Fibroblast of upper back skin (primary cell): ENCODE data around the gene SMPD3.
"Not testable (repeated sequence)": the region's sequence is repeated elsewhere in the genome, so short reads cannot be mapped to it uniquely, and the experiment has no call there.

Experiments used
- DNase-seq: peaks from one replicate; pipeline ENCODE4 v3.0.0-alpha.2; 2013

The SMPD3 gene

DNA sequence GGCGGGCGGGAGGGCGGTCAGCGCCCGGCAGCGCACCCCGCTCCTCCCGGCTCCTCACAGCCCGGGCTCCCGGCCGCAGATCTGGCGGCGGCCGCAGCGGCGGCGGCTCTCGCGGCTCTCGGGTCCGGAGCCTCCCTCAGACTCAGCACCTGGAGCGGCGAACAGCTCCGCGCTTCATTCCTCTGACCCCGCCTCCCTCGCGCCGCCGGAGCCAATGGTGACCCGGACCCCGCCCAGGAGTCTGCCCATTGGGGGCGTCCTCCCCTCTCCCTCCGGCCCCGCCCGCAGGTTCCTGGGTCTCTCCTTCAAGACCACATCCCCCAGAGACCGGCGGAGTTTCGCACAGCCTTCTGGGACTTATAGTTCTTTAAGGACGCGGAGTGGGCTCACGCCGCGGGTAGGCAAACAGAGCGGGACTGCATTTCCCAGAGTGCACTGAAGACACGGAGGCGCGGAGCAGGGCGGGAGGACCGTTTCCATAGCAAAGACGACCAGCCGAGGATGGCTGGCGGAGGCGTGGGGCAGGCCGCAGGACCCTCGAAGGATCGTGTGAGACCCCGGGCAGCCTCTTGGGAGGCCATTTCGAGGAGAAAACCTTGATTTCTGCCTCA, at the start of gene SMPD3:
Gene SMPD3 (minus strand): TSS at position 149 of the 611 bp plus-strand sequence. CDS start 76,327 bp downstream, outside the sequence.
- peak; percentile 99 for DNase-seq

DNA sequence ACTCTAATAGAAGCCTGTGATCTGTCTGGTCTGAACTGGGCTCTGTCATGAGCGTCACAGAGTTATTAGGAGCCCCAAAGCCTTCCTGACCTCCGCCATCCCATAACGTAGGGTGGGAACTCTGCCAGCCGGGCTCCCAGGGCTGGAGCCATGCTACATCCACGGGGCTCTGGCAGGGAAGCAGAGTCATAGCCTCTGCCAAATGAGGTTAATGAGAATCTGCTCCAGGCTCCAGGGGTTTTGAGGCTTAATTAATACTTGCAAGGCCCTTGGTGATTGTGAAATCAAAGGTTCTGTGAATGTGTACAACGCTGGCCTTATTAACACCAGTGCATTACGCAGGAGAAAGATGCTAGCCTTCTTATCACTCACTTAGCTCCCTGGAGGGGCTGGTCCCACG, 48.4 kb upstream of the SMPD3 start:
- no peak for DNase-seq

DNA sequence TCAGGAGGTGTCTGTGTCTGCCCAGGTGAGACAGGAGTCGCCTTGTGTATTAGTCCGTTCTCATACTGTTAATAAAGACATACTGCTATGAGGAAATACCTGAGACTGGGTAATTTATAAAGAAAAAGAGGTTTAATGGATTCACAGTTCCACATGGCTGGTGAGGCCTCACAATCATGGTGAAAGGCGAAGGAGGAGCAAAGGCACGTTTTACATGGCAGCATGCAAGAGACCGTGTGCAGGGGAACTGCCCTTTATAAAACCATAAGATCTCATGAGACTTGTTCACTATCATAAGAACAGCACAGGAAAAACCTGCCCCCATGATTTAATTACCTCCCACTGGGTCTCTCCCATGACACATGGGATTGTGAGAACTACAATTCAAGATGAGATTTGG, 46.0 kb upstream of the SMPD3 start:
- DNase-seq = not testable (repeated sequence)

DNA sequence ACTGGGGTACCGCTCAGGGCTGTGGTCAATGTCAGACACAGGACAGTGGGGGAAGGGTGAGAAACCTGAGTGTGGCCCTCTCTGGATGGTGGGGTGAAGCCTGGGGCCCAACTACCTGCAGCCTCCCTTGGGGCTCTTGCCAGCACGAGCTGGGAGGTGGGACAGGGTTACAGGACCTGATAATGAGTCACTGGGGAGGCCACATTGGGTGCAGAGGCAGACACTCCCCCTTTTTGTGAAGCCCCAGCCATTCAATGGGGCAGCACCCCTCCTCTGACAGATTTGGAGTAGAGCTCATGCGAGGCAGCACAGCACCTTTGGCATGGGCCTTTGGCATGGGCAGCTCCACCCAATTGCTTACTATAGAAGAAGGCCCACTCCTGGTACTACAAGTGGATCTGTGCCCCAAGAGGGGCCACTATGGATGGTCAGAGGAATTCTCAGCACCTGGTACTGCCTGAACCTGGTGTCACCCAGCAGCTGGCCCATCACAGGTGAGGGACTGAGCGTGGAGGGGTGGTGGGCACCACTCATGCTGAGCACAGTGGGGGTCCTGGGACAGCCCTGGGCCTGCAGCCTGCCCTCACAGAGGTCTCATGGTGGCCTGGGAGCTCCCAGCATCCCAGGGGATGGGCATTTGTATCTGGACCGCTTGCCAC, 45.2 kb upstream of the SMPD3 start:
- DNase-seq = no peak

DNA sequence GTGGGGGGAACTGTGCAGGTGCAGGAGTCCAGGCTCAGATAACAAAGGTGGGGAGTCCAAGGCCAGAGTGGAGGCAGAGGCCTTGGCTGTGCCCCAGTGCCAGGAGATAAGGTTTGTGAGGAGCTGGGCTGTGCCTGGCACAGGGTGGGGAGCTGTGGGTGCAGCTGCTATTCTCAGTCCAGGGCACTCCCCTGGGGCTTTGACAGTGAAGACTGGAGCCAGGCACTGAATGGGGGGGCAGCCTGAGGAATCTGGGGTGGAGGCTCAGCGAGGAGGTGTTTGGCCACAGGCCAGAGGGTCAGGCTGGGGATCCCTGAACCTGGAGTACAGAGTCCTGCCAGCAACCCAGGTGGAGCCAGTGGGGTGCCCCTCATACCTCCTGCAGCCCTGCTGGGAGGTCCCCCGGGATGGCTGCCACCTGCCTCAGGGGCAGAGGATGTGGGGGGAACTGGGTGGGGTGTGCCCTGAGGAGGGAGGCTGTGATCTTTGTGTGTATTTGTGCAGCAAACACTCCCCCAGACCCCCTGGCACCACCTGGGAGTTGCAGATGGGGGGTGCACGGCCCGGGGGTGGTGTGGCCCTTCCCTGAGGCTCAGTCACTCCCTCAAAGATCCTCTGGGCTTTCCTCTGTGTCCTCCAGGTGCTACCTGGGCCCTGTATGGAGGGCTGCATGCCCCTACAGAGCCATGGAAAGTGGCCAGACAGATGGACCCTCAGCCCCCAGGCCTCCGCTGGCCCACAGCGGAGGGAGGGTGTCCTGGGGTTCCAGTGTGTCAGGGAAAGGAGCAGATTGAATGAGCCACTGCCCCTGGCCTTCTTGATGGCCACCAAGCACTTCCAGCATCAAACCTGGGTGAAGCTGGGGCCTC, 44.5 kb upstream of the SMPD3 start:
- DNase-seq = no peak

DNA sequence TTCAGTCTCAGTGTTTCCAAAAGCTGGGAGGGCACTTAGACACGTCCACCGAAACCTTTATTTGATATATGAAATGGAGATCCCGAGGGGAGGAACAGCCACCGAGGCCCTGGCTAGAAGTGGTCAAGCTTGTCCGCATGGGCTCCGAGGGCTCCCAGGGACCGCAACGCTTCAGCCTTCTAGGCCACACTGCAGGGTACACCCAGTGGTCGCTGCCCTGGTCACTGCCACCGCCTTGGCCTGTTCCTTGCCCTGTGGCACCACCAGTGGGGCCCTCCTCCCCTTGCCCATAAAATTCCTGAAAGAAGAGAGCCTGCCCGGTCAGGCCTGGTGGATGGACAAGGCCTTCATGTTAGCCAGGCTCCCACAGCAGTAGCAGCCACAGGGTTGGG, 43.8 kb upstream of the SMPD3 start:
- no peak for DNase-seq

DNA sequence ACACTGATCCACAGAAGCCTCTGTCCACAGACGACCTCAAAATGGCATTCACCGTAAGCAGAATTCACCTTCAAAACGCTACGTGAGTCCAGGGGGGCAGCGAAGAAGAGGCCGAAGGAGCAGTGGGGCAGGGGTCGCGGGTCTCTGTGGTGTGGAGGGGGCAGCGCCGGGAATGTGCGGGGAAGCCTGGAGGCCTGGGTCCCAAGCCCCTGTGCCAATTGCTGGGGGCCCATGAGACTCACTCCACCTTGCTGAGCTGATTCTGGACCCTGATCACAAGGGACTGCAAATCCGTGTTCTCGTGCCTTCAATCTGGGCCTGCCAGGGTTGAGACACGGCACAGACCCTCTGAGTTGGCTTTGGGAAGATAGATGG, 43.3 kb upstream of the SMPD3 start:
- DNase-seq = no peak

DNA sequence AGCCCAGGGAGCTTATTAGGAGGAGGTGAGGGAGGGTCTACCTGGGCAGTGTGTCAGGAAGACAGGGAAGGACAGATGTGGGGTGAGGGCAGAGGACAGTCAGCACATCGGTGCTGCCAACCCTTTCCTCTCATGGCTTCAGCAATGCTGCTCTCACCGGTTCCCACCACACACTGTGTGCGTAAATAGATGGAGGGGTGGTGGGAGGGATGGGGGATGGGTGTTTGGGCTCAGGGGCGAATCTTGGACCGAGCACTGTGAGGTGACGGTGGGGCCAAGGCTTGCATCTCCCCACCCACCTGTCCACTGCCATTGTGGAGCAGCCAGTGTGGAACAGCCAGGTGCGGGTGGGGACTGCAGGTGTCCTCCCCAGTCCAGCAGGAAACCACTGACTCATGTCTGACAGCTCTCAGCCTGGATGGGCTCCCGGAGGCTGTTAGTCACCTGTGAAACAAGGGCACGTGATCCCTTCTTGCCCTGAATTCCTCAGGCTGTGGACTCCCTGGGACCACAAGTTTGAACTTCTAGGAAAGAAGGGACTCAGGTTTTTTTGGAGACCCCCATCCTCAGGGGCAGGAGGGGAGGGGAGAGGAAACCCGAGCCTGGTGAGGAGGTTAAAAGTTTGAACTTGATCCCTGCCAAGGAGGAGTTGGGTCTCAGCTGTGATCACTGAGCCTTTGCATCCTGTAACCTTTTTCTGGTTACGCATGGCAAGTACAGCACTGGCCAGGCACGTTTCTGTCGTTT, 42.7 kb upstream of the SMPD3 start:
- DNase-seq = peak; percentile 32

DNA sequence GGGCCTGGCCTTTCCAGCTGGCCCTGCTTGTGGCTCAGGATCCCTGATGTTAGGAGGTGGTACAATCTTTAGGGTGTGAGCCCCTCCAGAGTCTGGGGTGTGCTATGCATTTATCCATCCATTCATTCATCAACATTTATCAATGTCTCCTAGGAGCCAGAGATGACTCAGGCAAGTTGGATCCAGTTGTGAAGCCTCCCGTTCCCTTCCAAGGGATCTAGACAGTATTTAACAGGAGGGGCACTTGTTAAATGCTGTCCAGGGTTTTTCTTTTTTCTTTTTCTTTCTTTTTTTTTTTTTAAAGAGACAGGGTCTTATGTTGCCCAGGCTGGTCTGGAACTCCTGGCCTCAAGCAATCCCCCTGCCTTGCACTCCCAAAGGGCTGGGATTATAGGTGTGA, 42.0 kb upstream of the SMPD3 start:
- DNase-seq = no peak

DNA sequence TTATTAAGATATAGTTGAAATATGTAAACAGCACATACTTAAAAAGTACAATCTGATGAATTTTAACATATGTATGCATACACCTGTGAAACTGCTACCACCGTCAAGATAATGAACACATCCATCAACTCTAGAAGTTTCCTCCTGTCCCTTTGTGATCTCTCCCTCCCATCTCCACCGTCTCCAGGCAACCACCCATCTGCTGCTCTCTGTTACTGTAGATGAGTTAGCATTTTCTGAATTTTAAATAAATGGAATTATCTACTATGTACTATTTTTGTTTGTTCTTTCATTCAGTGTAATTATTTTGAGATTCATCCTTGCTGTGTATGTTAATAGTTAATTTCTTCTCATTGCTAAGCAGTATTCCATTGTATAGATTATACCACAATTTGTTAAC, 40.2 kb upstream of the SMPD3 start:
- no peak for DNase-seq

DNA sequence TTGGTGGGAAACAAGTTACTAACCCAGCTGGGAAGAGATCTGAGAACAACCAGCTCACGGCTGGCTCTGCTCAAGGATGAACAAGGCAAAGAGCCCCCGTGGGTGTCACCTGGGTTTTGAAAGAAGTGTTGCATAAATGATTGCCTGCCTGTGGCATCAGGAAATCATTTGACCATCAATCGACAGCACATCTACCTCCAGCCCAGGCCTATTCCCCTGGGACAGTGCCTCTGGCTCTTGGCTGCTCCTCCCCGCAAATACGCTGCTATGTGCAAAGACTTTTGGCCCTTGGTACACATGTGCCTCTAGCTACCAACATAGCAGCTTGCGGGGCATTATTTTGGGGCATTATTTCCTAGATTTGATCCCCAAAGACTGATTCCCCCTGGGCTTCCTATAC, 39.4 kb upstream of the SMPD3 start:
- DNase-seq = no peak

DNA sequence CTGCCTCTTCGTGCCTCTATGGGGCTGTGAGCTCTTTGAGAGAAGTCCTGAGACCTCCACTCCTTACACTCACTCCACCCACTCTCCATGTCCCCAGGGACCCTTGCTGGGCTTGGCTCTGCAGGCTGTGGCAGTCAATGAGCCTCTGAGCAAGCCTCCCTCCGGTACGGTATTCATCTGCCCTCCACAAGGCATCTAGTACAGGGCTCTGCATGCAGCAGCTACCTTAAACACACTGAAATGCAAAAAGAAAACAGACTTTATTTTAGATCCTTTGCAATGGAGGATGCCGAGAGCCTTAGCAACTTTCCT, 38.9 kb upstream of the SMPD3 start:
- DNase-seq = no peak

DNA sequence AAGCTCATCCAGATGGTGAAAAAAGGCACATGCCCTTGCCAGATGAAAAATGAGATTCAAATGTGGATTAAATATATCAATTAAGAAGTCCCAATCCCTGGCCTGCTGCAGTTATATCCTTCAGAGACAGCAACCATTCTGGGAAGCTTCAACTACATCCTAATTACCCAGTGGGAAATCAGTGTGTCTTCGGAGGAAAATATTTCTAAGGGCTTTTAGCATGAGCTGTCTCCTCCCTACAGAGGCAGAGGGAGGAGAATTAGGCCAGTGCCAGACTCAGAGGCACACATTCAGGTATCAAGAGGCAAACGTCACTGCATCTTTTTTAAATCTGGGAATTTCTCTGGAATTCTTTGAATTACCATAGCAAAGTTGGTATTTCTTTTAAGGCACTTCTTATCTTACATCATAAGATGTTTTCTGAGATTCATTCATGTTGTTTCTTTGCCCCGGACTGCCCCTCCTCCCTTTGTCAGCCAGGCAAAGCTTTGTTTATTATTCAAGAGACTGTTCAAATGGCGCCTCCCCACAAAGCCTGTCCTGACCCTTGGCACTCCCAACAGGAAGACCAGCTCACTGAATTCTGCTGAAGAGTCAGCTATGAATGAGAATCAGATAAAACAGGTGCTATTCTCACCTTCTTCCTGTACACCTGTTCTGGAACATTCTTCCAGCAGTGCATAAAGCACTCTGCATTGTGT, 38.3 kb upstream of the SMPD3 start:
- DNase-seq = no peak

DNA sequence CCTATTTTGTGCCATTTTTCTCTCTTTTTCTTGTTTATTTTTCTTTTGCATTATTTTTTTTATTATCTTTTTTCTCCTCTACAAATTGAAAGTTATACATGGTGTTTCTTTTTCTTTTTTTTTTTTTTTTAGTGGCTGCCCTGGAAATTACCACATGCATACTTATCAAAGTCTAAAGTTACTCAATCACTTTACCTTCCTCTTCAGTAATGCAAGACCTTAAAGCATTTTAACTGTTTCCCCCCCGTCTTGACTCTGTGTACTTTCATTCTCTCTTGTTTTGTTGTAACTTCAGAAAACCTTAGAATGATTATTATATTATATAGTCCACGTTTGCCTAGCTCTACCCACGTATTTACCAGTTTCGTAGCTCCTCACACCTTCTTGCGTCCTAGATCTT, 33.3 kb upstream of the SMPD3 start:
- no peak for DNase-seq

DNA sequence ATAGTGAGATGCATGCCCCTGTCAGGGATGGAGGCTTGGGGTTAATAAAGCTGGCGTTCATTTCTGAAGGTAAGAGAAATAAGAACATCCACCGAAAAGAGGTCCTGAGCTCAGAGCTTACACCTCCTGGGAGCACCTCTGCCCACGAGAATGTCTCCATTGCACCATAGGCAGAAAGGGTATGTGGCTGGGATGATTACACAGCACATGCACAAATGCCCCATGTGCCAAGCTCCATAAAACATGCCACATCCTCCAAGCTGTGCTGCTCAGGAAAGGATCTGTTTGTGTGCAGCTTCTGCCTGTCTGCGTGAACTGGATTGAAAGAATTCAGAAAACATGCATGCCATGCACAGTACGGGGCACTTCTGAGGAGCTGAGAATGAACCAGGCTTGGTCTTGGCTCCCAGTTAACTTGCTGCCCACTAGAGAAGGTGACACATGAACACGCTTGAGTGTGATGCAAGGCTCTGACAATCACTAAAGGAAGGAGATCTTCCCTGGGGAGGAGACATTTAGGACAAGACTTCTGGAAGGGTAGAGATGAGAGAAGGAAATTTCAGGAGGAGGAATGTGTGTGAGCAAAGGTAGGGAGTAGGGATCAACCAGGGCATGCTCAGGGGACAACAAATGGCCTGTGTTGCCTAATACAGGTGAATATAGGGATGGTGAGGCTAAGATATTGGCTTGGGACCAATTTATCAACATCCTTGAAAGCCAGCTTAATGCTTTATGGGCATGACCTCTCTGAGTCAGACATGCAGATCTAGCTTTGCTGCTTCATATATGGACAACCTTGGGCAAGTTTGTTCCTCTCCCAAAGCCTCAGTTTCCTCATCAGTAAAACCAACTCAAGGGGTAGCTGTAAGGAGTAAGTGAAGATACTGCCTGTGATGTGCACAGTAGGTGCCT, 32.0 kb upstream of the SMPD3 start:
- no peak for DNase-seq

DNA sequence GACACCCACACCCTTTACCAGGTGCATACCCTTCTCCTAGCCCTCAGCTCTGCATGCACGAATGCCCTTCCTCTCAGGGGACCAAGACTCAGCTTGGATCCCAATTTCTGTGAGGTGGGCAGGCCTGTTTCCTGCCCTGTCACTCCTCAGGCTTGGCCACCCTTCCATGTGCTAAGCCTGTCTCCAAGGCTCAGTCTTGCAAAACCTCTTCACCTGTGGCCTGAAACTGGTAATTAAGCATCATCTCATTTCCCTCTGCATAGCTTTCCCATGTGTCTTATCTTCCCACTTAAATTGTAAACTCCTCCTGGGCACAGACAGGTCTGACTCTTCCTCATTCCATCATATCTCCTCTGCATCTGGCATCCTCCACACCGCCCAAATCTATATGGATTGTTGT, 31.0 kb upstream of the SMPD3 start:
- no peak for DNase-seq

DNA sequence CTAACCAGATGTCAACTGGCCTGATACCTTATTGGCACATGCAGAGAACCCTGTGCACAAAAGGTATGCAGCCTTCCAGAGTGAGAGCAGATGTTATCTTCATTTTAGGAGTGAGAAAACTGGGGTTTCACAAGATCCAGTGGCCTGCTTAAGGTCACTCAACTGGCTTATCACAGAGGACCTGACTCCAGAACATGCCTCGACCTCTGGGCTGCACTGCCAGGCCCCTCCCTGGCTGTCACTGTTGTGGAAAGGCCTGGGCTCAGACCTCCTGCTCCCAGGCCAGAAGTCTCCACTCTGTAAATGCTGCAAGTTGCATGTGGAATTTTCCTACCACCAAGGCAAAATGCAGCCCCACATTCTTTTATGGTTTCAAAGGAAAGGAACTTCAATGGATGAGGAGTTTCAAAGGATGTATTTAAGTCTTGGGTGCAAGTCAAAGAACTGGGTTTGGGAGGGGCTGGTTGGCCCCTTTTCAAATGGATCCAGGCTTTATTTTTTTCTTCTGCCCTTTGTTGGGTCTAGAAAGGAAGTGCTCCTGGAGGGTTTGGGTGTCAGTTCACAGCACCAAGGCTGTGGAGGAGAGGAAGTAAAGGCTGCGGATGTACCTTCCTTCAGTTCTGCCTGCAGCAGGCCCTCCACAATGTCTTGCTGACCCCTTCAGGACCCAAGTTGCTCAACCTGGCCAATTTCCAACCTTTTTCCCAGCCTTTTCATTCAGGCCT, 30.4 kb upstream of the SMPD3 start:
- DNase-seq = no peak

DNA sequence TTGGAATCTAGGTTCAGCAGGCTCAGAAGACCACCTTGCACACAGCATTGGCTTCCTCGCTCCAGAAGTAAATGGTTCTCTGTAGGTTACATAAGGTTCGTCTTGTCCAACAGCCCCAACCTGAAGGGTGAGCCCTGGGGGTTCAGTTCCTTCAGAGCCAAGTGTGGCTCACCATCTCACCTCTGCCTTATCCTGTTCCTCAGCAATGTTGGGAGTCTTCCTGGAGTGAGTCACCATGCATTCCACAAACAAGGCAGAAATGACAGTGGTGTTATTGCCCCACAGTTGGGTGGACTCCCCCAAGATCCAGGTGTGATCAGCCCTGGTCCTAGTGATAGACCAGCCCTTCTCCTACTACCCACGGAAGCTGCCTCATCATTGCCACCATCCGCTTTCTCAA, 26.8 kb upstream of the SMPD3 start:
- DNase-seq = no peak

DNA sequence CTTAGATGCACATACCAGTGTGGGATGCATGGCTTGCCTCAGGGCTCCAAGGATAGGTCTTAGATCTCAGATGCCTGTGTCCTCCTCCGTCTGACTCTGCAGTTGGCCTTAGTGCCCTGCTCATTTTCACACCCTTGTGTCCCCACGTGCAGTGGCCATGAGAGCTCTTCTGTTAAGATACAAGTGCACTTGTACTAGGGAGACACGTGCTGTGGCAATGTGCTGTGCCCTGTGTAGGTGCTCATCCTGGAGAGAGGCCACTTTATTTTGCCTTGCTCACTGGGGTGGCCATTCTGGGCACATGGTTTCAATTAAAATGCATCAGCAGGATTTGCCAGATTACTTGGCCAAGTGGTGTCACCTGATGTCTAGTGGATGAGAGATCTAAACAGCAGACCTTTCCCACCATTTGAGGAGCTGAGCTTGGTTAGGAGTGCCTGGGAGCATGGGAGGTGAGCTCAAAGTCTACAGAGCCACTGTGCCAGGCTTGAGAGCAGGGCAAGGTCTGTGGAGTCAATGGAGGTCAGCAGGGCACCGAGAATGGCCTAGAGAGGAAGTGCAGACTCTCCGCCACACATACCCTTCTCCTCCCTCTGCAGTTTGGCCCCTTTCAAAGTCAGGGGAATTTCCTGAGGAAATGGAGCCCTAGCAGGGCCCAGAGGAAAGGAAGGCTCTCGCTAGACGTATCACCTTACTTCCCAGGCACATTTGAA, 25.2 kb upstream of the SMPD3 start:
- no peak for DNase-seq

DNA sequence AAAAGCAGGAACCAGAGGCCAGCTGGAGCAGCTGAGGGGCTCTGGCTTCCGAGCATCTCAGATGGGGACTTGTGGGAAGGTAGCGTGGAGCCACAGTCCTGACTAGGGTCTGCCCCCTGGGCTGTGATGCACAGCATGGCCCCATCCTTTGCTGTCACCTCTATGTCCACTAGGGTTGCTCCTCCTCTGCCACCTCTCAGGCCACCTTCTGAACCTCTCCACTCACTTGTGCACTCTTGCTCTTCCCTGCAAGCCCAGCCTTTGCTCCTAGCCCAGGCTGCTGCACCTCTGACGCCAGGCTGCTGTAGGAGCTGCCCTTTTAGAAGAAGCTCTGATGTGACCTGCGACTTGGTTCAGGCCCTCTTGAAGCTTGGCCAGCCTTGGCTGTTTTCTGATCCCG, 24.3 kb upstream of the SMPD3 start:
- DNase-seq = no peak
